ENCODE measurements around the gene HOXA2. TPM values are rescaled to one million over a fixed set of nuclear protein-coding genes. Genes with fewer than 3 reads are reported as not detected.

Gene HOXA2
- total and polyA plus RNA-seq, 2 of the 13 experiments (the other 11 are each of a cell fraction or from before 2014, with no cell fraction given), result 0.22 to 0.29 TPM

DNA sequence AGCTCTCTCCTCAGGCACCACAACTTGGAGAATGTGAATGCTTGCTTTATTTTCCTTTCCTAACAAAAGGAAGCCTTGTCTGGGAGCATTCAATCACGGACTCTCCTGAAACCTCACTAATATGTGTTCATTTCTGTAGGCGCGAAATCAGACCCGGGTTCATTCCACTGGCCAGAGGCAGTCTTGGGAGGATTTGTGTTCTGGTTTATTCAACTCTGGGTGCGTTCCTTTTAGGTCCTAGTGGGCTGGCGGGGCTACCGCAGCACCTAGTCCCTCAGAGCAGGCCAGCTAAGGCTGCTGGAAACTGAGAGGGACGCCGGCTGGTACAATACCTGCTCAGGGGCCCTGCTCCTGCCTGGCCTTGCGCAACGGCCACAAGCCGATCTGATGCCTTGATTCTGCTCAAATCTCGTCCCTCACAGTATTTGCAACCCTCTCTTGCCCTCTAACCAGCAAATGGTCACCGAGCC, 20.6 kb upstream of the HOXA2 start (continued):
- TF ChIP-seq ARID2 (CRISPR knock-in tag; IDR thresholded peaks at IDR 0.05; ENCODE audit: borderline replicate concordance), result 0 out of 2 replicates have a peak, but pooled peaks have one; percentile 20
- TF ChIP-seq, protein P1, sequence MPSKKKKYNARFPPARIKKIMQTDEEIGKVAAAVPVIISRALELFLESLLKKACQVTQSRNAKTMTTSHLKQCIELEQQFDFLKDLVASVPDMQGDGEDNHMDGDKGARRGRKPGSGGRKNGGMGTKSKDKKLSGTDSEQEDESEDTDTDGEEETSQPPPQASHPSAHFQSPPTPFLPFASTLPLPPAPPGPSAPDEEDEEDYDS (CRISPR knock-in tag; IDR thresholded peaks at IDR 0.05), result no peak
- TF ChIP-seq, protein P2, sequence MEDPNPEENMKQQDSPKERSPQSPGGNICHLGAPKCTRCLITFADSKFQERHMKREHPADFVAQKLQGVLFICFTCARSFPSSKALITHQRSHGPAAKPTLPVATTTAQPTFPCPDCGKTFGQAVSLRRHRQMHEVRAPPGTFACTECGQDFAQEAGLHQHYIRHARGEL (CRISPR knock-in tag; IDR thresholded peaks at IDR 0.05), result no peak
- peak; percentile 35 to 37; a peak in 3 of 4 replicates for TF ChIP-seq POLR2A (IDR thresholded peaks at IDR 0.05; ENCODE audit: insufficient read depth in 1 of 2, low read depth in 2 of 2, low read length in 2 of 2)
- TF ChIP-seq ZNF337 (CRISPR knock-in tag; IDR thresholded peaks at IDR 0.05; ENCODE audit: borderline replicate concordance, low read depth), result no peak; the same call in 1 of the 2 replicates
- TF ChIP-seq, protein P3, sequence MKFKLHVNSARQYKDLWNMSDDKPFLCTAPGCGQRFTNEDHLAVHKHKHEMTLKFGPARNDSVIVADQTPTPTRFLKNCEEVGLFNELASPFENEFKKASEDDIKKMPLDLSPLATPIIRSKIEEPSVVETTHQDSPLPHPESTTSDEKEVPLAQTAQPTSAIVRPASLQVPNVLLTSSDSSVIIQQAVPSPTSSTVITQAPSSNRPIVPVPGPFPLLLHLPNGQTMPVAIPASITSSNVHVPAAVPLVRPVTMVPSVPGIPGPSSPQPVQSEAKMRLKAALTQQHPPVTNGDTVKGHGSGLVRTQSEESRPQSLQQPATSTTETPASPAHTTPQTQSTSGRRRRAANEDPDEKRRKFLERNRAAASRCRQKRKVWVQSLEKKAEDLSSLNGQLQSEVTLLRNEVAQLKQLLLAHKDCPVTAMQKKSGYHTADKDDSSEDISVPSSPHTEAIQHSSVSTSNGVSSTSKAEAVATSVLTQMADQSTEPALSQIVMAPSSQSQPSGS (CRISPR knock-in tag; IDR thresholded peaks at IDR 0.05), result no peak
- peak; percentile 94 for TF ChIP-seq CEBPB (IDR thresholded peaks at IDR 0.05; ENCODE audit: borderline replicate concordance, low read depth, low read length)
- TF ChIP-seq, protein P4, sequence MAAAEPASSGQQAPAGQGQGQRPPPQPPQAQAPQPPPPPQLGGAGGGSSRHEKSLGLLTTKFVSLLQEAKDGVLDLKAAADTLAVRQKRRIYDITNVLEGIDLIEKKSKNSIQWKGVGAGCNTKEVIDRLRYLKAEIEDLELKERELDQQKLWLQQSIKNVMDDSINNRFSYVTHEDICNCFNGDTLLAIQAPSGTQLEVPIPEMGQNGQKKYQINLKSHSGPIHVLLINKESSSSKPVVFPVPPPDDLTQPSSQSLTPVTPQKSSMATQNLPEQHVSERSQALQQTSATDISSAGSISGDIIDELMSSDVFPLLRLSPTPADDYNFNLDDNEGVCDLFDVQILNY (CRISPR knock-in tag; conservative IDR thresholded peaks at IDR 0.05), result no peak
- no peak for TF ChIP-seq WIZ (CRISPR knock-in tag; IDR thresholded peaks at IDR 0.05)
- no peak for TF ChIP-seq SNAPC2 (CRISPR knock-in tag; IDR thresholded peaks at IDR 0.05)
- 0 out of 2 replicates have a peak, but pooled peaks have one; percentile 31 for TF ChIP-seq ZNF879 (CRISPR knock-in tag; IDR thresholded peaks at IDR 0.05)
- peak; percentile 29; the same call in 1 of the 2 replicates for TF ChIP-seq MIER3 (CRISPR knock-in tag; IDR thresholded peaks at IDR 0.05; ENCODE audit: borderline replicate concordance)
- no peak for TF ChIP-seq ZNF160 (CRISPR knock-in tag; IDR thresholded peaks at IDR 0.05)
- no peak for TF ChIP-seq FOXA1 (IDR thresholded peaks at IDR 0.05)
- TF ChIP-seq FOXA1 (CRISPR knock-in tag; IDR thresholded peaks at IDR 0.05), result no peak
- TF ChIP-seq, protein P5, sequence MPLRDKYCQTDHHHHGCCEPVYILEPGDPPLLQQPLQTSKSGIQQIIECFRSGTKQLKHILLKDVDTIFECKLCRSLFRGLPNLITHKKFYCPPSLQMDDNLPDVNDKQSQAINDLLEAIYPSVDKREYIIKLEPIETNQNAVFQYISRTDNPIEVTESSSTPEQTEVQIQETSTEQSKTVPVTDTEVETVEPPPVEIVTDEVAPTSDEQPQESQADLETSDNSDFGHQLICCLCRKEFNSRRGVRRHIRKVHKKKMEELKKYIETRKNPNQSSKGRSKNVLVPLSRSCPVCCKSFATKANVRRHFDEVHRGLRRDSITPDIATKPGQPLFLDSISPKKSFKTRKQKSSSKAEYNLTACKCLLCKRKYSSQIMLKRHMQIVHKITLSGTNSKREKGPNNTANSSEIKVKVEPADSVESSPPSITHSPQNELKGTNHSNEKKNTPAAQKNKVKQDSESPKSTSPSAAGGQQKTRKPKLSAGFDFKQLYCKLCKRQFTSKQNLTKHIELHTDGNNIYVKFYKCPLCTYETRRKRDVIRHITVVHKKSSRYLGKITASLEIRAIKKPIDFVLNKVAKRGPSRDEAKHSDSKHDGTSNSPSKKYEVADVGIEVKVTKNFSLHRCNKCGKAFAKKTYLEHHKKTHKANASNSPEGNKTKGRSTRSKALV (CRISPR knock-in tag; IDR thresholded peaks at IDR 0.05), result 0 out of 2 replicates have a peak, but pooled peaks have one; percentile 44
- no peak for TF ChIP-seq ZNF264 (CRISPR knock-in tag; IDR thresholded peaks at IDR 0.05)
- no peak for TF ChIP-seq ZC3H13 (CRISPR knock-in tag; IDR thresholded peaks at IDR 0.05)
- TF ChIP-seq TBX3 (IDR thresholded peaks at IDR 0.05; ENCODE audit: borderline replicate concordance), result no peak
- no peak for TF ChIP-seq ZNF564 (CRISPR knock-in tag; IDR thresholded peaks at IDR 0.05)
- TF ChIP-seq, protein P6, sequence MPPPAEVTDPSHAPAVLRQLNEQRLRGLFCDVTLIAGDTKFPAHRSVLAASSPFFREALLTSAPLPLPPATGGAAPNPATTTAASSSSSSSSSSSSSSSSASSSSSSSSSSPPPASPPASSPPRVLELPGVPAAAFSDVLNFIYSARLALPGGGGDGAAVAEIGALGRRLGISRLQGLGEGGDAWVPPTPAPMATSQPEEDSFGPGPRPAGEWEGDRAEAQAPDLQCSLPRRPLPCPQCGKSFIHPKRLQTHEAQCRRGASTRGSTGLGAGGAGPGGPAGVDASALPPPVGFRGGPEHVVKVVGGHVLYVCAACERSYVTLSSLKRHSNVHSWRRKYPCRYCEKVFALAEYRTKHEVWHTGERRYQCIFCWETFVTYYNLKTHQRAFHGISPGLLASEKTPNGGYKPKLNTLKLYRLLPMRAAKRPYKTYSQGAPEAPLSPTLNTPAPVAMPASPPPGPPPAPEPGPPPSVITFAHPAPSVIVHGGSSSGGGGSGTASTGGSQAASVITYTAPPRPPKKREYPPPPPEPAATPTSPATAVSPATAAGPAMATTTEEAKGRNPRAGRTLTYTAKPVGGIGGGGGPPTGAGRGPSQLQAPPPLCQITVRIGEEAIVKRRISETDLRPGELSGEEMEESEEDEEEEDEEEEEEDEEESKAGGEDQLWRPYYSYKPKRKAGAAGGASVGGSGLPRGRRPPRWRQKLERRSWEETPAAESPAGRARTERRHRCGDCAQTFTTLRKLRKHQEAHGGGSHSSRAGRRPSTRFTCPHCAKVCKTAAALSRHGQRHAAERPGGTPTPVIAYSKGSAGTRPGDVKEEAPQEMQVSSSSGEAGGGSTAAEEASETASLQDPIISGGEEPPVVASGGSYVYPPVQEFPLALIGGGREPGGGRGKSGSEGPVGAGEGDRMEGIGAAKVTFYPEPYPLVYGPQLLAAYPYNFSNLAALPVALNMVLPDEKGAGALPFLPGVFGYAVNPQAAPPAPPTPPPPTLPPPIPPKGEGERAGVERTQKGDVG (CRISPR knock-in tag; IDR thresholded peaks at IDR 0.05; ENCODE audit: borderline replicate concordance), result peak; percentile 48; the same call in 1 of the 2 replicates

Measured in HepG2 (cell line).